GM03348 (cell line): ENCODE measurements around the gene JAK1.
A peak's percentile ranks its signal among the peaks of the same experiment; 100 is the strongest.
"Not testable (repeated sequence)": the region's sequence is repeated elsewhere in the genome, so short reads cannot be mapped to it uniquely, and the experiment has no call there.

Experiments
- DNase-seq: peaks from one replicate; pipeline ENCODE4 v3.0.0; 2012; ENCODE audit warnings: low spot score

The JAK1 gene

GRCh38 chr1:64950284-64950809 is 16.0 kb downstream of the JAK1 start:
- DNase-seq: no peak

- no peak for DNase-seq
Observed at GRCh38 chr1:64948905-64949833, 17.2 kb downstream of the JAK1 start.

GRCh38 chr1:64948216-64948615 is 18.1 kb downstream of the JAK1 start:
- DNase-seq: no peak

GRCh38 chr1:64946916-64947315 is 19.4 kb downstream of the JAK1 start:
- DNase-seq: no peak

- DNase-seq: no peak
Observed at GRCh38 chr1:64944913-64945312, 21.4 kb downstream of the JAK1 start.

GRCh38 chr1:64942675-64943074 is 23.7 kb downstream of the JAK1 start:
- DNase-seq: no peak

GRCh38 chr1:64942118-64942517 is 24.2 kb downstream of the JAK1 start:
- DNase-seq: no peak

- no peak for DNase-seq
Observed at GRCh38 chr1:64941461-64942117, 24.8 kb downstream of the JAK1 start.

- no peak for DNase-seq
Observed at GRCh38 chr1:64940025-64940424, 26.3 kb downstream of the JAK1 start.

GRCh38 chr1:64938991-64939390 is 27.4 kb downstream of the JAK1 start:
- no peak for DNase-seq

- peak; percentile 41 for DNase-seq
Observed at GRCh38 chr1:64936956-64937355, 29.4 kb downstream of the JAK1 start.

- no peak for DNase-seq
Observed at GRCh38 chr1:64935551-64936155, 30.7 kb downstream of the JAK1 start.

- no peak for DNase-seq
Observed at GRCh38 chr1:64934878-64935275, 31.5 kb downstream of the JAK1 start.

- peak; percentile 64 for DNase-seq
Observed at GRCh38 chr1:64934115-64934877, 32.1 kb downstream of the JAK1 start.

- DNase-seq: peak; percentile 80
Observed at GRCh38 chr1:64933296-64934070, 32.9 kb downstream of the JAK1 start.

- no peak for DNase-seq
Observed at GRCh38 chr1:64932962-64933295, 33.4 kb downstream of the JAK1 start.

- DNase-seq: not testable (repeated sequence)
Observed at GRCh38 chr1:64930640-64931039, 35.7 kb downstream of the JAK1 start.

GRCh38 chr1:64929221-64929620 is 37.1 kb downstream of the JAK1 start:
- DNase-seq: no peak

- no peak for DNase-seq
Observed at GRCh38 chr1:64928325-64928724, 38.0 kb downstream of the JAK1 start.

- no peak for DNase-seq
Observed at GRCh38 chr1:64925594-64925993, 40.8 kb downstream of the JAK1 start.

- DNase-seq: no peak
Observed at GRCh38 chr1:64923294-64923718, 43.0 kb downstream of the JAK1 start.
